Panc1 (cell line): ENCODE measurements around the gene CHST14. TPM values are rescaled to one million over a fixed set of nuclear protein-coding genes. Genes with fewer than 3 reads are reported as not detected.
A peak's percentile ranks its signal among the peaks of the same experiment; 100 is the strongest.

Source experiments
- ATAC-seq: fragments of 200-7000 bp; cut with Tn5 transposase; 2 replicates; pipeline ENCODE4 v1.9.1; 2020; ENCODE audit warnings: mild to moderate bottlenecking, moderate library complexity
- BruUV-seq: library from RNA; stranded (reverse); fragments of 400-500 nt; replicated peaks from 2 replicates; lab custom pipeline; 2021; lab: Mats Ljungman, UMichigan
- CTCF ChIA-PET: fragments of 300-600 bp; sonication (Branson Sonifier 250); formaldehyde crosslinking; loops from one replicate; lab custom pipeline; 2022; ENCODE audit warnings: antibody characterized with exemption; lab: Charles Lee
- POLR2A ChIA-PET: fragments of 300-600 bp; sonication (Branson Sonifier 250); formaldehyde crosslinking; loops from one replicate; lab custom pipeline; 2022; ENCODE audit warnings: antibody characterized with exemption; lab: Charles Lee
- DNase-seq: peaks from one replicate; pipeline ENCODE4 v3.0.0-alpha.2; 2010; ENCODE audit warnings: low read depth, low spot score
- H3K27ac ChIP-seq: 2 replicates; pipeline ENCODE4 v1.5.1; 2011; ENCODE audit warnings: mild to moderate bottlenecking, low read length, inconsistent platforms
- H3K27me3 ChIP-seq: fragments of 200-500 bp; sonication (Bioruptor generic); 2 replicates; pipeline ENCODE4 v1.6.0; 2014; ENCODE audit warnings: low read length, inconsistent platforms; ENCODE audit not compliant: control insufficient read depth, insufficient read depth
- H3K36me3 ChIP-seq: fragments of 200-500 bp; sonication (Bioruptor generic); 2 replicates; pipeline ENCODE4 v1.5.1; 2014; ENCODE audit warnings: inconsistent platforms, mild to moderate bottlenecking, low read length, moderate library complexity; ENCODE audit not compliant: control insufficient read depth, insufficient read depth
- H3K4me1 ChIP-seq: 2 replicates; pipeline ENCODE4 v1.5.1; 2011; ENCODE audit warnings: inconsistent platforms, mild to moderate bottlenecking, low read length, moderate library complexity; ENCODE audit not compliant: control insufficient read depth, insufficient read depth
- H3K4me3 ChIP-seq, 2 experiments: 2 replicates each; pipeline ENCODE4 v1.5.1; 2011 to 2012; ENCODE audit warnings: low read depth in 2 of 2, low read length in 2 of 2, mild to moderate bottlenecking in 2 of 2, inconsistent platforms in 1 of 2, moderate library complexity in 1 of 2
- H3K9me3 ChIP-seq: fragments of 200-500 bp; sonication (Bioruptor generic); 2 replicates; pipeline ENCODE4 v1.5.1; 2014; ENCODE audit warnings: low read depth, mild to moderate bottlenecking, inconsistent platforms, low read length, moderate library complexity; ENCODE audit not compliant: control insufficient read depth, insufficient read depth
- POLR2AphosphoS5 ChIP-seq: IDR thresholded peaks from 2 replicates; pipeline ENCODE4 v1.6.1; 2012; ENCODE audit warnings: mild to moderate bottlenecking, low read depth, low read length, moderate library complexity
- REST ChIP-seq, 2 experiments: IDR thresholded peaks; 2 replicates each; pipeline ENCODE4 v1.6.1; 2011 to 2012; ENCODE audit warnings: low read depth in 2 of 2, control low read depth in 1 of 2, low read length in 1 of 2, mild to moderate bottlenecking in 1 of 2, moderate library complexity in 1 of 2; ENCODE audit not compliant: insufficient read depth in 1 of 2
- SIN3A ChIP-seq: IDR thresholded peaks from 2 replicates; pipeline ENCODE4 v1.6.1; 2012; ENCODE audit warnings: low read depth, mild to moderate bottlenecking, low read length, moderate library complexity, borderline replicate concordance; ENCODE audit not compliant: insufficient read depth
- TCF7L2 ChIP-seq: IDR thresholded peaks from 2 replicates; pipeline ENCODE4 v1.6.1; 2011; ENCODE audit warnings: mild to moderate bottlenecking, low read depth, low read length, inconsistent platforms
- in situ Hi-C: cut with HindIII; loops from 2 replicates; pipeline ENCODE4 v1.10.0; 2016; ENCODE audit warnings: low sequenced_read_pairs, low pct_unique_long_range_greater_than_20kb
- intact Hi-C: fragments of 100-400 bp; cut with micrococcal nuclease; formaldehyde crosslinking; loops from one replicate; pipeline ENCODE4 v1.10.0; 2022; ENCODE audit not compliant: unreplicated experiment
- total RNA-seq: library from RNA; stranded (reverse); gene quantifications from one replicate; pipeline ENCODE4 v1.2.1, GENCODE V29; 2021; ENCODE audit not compliant: unreplicated experiment
- TF ChIP-seq, protein P1 (sequence below): fragments of 450-650 bp; IDR thresholded peaks from 2 replicates; pipeline ENCODE4 v1.5.1; 2017; ENCODE audit warnings: mild to moderate bottlenecking

Gene CHST14
- total RNA-seq, 1 experiment from 2014 or later: 42.4 TPM

DNA sequence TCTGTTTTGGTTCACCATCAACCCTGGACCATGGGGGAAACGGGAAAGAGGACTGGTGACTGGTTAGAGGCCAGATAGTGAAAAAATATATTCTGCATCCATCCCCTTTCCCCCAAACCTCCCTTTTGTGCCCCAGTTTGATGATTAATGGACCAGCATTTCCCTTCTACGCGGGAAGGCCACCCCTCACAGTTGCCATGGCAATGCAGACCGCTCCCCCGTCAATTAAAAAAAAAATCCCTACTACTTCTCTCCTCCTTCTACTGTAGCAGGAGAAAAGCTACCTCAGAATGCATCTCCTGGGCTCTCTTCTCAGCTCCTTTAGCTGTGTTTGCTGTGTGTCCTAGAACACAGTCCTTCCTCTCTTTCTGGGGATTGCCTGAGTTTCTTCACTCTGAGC is 26.0 kb upstream of the CHST14 start:
- POLR2A ChIA-PET: interaction anchor here (0.6 kb wide), 2 partner anchors 30 to 39 kb away, joined by 5 to 9 read pairs; no protein-coding TSS in a partner anchor
- TF ChIP-seq REST (IDR thresholded peaks at IDR 0.05; ENCODE audit: insufficient read depth in 1 of 2, low read depth in 2 of 2, low read length in 1 of 2) (no peak), SIN3A (no peak), TCF7L2 (no peak), POLR2AphosphoS5 (no peak)
- TF ChIP-seq, protein P1, sequence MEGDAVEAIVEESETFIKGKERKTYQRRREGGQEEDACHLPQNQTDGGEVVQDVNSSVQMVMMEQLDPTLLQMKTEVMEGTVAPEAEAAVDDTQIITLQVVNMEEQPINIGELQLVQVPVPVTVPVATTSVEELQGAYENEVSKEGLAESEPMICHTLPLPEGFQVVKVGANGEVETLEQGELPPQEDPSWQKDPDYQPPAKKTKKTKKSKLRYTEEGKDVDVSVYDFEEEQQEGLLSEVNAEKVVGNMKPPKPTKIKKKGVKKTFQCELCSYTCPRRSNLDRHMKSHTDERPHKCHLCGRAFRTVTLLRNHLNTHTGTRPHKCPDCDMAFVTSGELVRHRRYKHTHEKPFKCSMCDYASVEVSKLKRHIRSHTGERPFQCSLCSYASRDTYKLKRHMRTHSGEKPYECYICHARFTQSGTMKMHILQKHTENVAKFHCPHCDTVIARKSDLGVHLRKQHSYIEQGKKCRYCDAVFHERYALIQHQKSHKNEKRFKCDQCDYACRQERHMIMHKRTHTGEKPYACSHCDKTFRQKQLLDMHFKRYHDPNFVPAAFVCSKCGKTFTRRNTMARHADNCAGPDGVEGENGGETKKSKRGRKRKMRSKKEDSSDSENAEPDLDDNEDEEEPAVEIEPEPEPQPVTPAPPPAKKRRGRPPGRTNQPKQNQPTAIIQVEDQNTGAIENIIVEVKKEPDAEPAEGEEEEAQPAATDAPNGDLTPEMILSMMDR: no peak
- Histone ChIP-seq H3K27me3 (no peaks in the 10 kb centered on the region), H3K9me3 (no peaks in the 10 kb centered on the region), H3K36me3 (no peaks in the 10 kb centered on the region; the same call in 1 of the 2 replicates), H3K27ac (peak overlapping the region; percentile 49; the same call in 1 of the 2 replicates), H3K4me3 (no peak overlapping the region), H3K4me1 (peaks cover 41% of the 10 kb centered on the region)
- intact Hi-C loops: loop anchor here (5.0 kb wide), 1 partner anchor 63 kb away; no protein-coding TSS in a partner anchor
- ATAC-seq: no peak
- no TSS peak for BruUV-seq
- DNase-seq: no peak
- CTCF ChIA-PET: interaction anchor here (0.6 to 0.7 kb wide), 3 partner anchors 60 to 263 kb away, joined by 3 to 9 read pairs (median 4); no protein-coding TSS in a partner anchor
- in situ Hi-C loops: no loop called here

GRCh38 chr15:40445421-40445922 is 25.3 kb upstream of the CHST14 start:
- TF ChIP-seq REST (IDR thresholded peaks at IDR 0.05; ENCODE audit: insufficient read depth in 1 of 2, low read depth in 2 of 2, low read length in 1 of 2) (no peak), TCF7L2 (peak; percentile 94)
- ChIA-PET POLR2A (no interaction called here), CTCF (interaction anchor here (0.7 kb wide), 1 partner anchor 60 kb away, joined by 3 read pairs; no protein-coding TSS in a partner anchor)
- in situ Hi-C loops (no loop called here), intact Hi-C loops (no loop called here)
- no peaks in the 10 kb centered on the region for H3K27me3 ChIP-seq
- ATAC-seq (no peak), DNase-seq (no peak)
- no peaks in the 10 kb centered on the region for H3K9me3 ChIP-seq
- H3K27ac ChIP-seq: peak overlapping the region; percentile 49
- no peaks in the 10 kb centered on the region; the same call in 1 of the 2 replicates for H3K36me3 ChIP-seq
- H3K4me3 ChIP-seq: no peak overlapping the region
- BruUV-seq: no TSS peak
- peaks cover 46% of the 10 kb centered on the region for H3K4me1 ChIP-seq
